A673 (cell line): ENCODE data around the gene NHS.

Experiments used
- CTCF ChIP-seq: fragments of 300-800, 200-600 bp; sonication (generic); conservative IDR thresholded peaks from 2 replicates; pipeline ENCODE4 v1.5.1; 2017; ENCODE audit warnings: low read depth, mild to moderate bottlenecking, antibody characterized with exemption, low read length, moderate library complexity, mixed read lengths
- EZH2 ChIP-seq: fragments of 200-600 bp; sonication (generic); IDR thresholded peaks from 2 replicates; pipeline ENCODE4 v1.6.1; 2017; ENCODE audit warnings: borderline replicate concordance, low read depth, mild to moderate bottlenecking, mixed read lengths, antibody characterized with exemption, low read length; ENCODE audit not compliant: poor library complexity, severe bottlenecking

- TF ChIP-seq CTCF: no peak
- no peak for TF ChIP-seq EZH2
Observed at GRCh38 chrX:17435476-17435875, 60.5 kb downstream of the NHS start.
